ENCODE measurements around the gene AFAP1.
A peak's percentile ranks its signal among the peaks of the same experiment; 100 is the strongest.

The AFAP1 gene

DNA sequence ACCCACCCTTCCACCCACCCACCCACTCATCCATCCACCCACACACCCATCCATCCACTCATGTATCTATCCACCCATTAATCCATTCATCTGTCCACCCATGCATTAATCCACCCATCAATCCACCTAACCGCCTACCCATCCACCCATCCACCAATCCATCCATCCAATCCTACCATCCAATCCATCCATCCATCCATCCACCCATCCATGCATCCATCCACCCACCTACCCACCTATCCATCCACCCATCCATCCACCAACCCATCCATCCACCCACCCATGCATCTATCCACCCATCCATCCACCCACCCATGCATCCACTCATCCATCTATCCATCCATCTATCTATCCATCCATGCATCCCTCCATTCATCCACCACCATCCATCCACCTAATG is 34.8 kb upstream of the AFAP1 start:
- H3K27ac Mint-ChIP-seq: no peak overlapping the region
- no peaks in the 10 kb centered on the region for H3K36me3 Mint-ChIP-seq
- peaks cover 17% of the 10 kb centered on the region for H3K4me1 Mint-ChIP-seq (ENCODE audit: low read depth)
- H3K9me3 Mint-ChIP-seq (ENCODE audit: low read depth): no peaks in the 10 kb centered on the region
- H3K27me3 Mint-ChIP-seq: no peaks in the 10 kb centered on the region
- H3K4me3 Mint-ChIP-seq: no peak overlapping the region

DNA sequence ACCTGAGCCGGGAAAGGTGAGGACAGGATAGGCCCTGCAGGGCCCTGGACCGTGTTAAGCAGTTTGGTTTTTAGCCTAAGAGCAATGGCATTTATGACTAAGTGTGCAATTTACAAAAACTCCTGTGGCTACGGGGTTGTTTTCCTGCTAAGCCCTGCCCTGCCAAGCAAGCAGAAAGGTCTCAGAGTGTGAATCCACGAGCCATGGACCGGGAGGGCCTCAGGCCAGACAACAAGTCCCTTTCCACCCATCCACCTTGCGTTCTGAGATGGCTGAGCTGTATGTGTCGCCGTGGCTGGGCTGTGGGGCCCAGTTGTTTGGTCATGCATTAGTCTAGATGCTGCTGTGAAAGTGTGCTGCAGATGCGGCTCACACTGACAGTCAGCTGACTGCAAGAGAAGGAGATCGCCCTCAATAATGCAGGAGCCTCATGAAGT is 33.9 kb upstream of the AFAP1 start:
- no peaks in the 10 kb centered on the region for H3K9me3 Mint-ChIP-seq (ENCODE audit: low read depth)
- H3K4me1 Mint-ChIP-seq (ENCODE audit: low read depth): peaks cover 21% of the 10 kb centered on the region
- H3K27me3 Mint-ChIP-seq: no peaks in the 10 kb centered on the region
- H3K36me3 Mint-ChIP-seq: no peaks in the 10 kb centered on the region
- no peak overlapping the region for H3K4me3 Mint-ChIP-seq
- no peak overlapping the region for H3K27ac Mint-ChIP-seq

DNA sequence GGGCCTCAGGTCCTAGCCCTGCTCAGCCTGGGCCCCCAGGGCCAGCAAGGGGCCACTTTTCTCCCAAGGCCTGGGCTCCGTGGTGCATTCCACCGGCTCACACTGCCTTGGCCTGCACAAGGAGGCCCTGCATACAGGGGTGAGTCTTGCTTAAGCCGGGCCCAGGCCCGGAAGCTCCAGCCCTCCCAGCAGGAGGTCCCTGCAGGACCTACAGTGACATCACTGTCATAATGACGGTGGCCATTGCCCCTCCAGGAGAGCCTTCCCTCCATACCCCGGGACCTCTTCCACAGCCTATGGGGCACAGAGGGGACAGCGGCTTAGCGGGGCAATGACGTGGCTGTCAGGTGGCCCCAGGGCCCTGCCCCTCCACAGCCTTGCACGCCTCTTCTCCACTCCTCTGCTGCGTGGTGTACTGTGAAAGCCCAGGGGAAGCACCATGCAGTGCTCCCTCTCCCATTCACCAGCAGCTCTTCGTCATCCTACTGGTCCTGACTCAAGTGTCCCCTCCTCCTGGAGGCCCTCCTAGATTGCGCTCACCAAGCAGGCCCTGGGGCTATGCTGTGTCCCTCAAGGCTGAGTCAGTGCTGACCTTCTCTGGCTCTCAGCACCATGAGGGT is 32.3 kb upstream of the AFAP1 start:
- H3K27me3 Mint-ChIP-seq: no peaks in the 10 kb centered on the region
- no peaks in the 10 kb centered on the region for H3K9me3 Mint-ChIP-seq (ENCODE audit: low read depth)
- H3K4me1 Mint-ChIP-seq (ENCODE audit: low read depth): peaks cover 25% of the 10 kb centered on the region
- H3K27ac Mint-ChIP-seq: peak overlapping the region; percentile 22
- no peaks in the 10 kb centered on the region for H3K36me3 Mint-ChIP-seq
- no peak overlapping the region for H3K4me3 Mint-ChIP-seq

DNA sequence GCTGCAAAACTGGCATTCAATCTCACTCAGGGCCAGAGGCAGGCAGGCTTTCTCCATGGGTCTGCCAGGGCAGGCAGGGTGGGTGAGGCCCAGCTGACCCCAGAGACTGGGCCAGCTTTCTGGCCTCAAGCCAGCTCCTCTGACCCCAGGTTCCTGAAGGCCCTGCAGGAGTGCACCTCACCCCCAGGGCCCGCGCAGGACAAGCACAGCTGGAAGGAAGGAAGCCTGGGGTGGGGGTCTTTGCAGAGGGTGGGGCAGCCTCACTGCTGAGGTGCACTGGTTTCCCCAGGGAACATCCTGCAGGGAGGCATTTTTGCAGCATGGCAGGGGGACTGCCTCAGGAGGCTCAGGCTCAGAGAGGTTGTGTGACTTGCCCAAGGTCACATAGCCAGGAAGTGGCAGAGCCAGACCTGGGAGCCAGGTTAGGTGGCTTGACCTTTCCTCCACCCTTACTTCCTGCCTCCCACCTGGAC is 31.5 kb upstream of the AFAP1 start:
- H3K4me3 Mint-ChIP-seq: peak overlapping the region; percentile 82
- H3K4me1 Mint-ChIP-seq (ENCODE audit: low read depth): peaks cover 25% of the 10 kb centered on the region
- peak overlapping the region; percentile 58 for H3K27ac Mint-ChIP-seq
- H3K9me3 Mint-ChIP-seq (ENCODE audit: low read depth): no peaks in the 10 kb centered on the region
- H3K27me3 Mint-ChIP-seq: no peaks in the 10 kb centered on the region
- no peaks in the 10 kb centered on the region for H3K36me3 Mint-ChIP-seq

DNA sequence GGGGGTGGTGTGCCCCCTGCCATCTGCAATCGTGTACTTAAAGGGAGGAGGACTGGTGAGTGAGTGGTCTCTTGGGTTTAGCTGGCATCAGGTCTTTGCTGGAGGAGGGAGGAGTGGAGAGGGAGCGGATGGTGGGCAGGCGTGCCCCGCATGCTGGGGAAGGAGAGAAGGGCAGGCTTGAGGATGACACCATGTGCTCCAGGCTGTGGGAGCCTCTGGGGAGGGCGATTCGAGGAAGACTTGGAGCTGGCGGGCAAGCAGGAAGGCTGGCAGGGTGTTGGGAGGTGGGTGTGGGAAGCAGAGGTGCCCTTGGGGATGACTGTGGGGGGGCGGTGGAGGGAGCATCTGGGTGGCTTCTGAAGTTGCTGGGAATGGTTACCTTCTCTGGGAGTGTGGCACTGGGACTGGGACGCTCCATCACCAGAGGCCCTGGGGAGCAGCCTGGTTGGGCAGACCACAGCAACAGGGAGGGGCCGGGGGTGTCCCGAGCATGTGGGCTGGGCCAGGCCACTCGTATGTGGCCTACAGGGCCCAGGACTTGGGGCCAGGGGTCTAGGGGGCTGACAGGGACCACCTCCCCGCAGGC is 30.8 kb upstream of the AFAP1 start:
- H3K27ac Mint-ChIP-seq: peak overlapping the region; percentile 91
- H3K36me3 Mint-ChIP-seq: no peaks in the 10 kb centered on the region
- H3K27me3 Mint-ChIP-seq: no peaks in the 10 kb centered on the region
- H3K4me1 Mint-ChIP-seq (ENCODE audit: low read depth): peaks cover 25% of the 10 kb centered on the region
- peak overlapping the region; percentile 82 for H3K4me3 Mint-ChIP-seq
- no peaks in the 10 kb centered on the region for H3K9me3 Mint-ChIP-seq (ENCODE audit: low read depth)

DNA sequence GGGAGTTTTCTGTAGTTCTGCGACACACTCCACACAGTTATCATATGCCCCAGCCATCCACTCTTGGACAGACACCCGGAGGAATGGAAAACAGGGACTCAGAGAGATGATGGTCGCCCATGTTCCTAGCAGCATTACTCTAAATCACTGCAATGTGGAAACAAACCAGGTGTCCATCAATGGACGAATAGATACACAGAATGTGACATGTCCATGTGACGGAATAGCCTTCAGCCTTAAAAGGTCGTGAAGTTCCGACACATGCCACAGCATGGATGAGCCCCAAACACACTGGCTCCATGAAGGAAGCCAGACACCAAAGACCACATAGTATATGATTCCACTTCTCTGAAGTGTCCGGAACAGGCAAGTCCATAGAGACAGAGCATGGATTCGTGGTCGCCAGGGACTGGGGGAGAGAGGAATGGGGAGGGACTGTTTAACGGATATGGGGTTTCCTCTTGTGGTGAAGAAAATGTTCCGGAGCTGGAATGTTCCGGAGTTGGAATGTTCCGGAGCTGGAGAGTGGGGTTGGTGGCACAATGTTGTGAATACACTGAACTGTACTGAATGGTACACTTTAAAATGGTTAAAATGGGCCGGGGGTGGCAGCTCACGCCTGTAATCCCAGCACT is 28.7 kb upstream of the AFAP1 start:
- H3K4me1 Mint-ChIP-seq (ENCODE audit: low read depth): peaks cover 38% of the 10 kb centered on the region

DNA sequence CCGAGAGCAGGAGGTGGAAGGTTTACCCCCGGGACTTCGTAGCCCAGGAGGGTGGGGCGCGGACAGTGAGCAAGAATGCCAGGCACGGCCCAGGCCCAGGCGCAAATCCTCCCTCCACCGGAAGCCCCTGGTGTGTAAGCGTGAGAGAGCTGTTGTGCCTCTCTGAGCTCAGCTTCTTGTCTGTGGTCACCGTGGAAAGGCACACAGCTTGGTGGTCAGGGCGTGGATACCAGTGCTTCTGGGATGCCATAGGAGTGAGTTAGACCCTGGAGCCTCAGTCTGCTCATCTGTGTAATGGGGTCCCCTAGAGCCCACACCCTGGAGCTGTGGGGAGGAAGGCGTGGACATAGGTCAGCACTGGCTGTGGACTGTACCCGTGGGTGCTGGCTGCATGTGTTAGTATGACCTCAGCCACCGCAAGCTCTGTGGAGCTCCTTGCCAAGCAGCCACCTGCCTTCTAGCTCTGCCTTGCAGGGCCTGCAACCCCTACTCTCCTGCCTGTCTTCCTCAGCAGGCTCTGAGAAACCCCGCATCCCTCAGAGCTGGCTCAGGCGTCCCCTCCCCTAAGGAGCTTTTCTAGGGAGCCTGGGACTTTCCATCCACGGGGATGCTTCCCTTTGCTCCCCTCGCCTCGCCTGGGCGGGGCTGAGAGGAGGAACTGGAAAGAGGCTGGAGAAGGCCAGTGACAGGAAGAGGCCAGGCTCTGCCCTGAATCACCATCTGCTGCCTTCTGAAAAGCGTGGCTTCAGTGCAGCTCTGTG is 28.0 kb upstream of the AFAP1 start:
- no peak overlapping the region for H3K4me3 Mint-ChIP-seq
- no peaks in the 10 kb centered on the region for H3K36me3 Mint-ChIP-seq
- peaks cover 39% of the 10 kb centered on the region for H3K4me1 Mint-ChIP-seq (ENCODE audit: low read depth)
- H3K9me3 Mint-ChIP-seq (ENCODE audit: low read depth): no peaks in the 10 kb centered on the region
- H3K27me3 Mint-ChIP-seq: no peaks in the 10 kb centered on the region
- no peak overlapping the region for H3K27ac Mint-ChIP-seq

More for the DNA sequence above, 28.7 kb upstream of the AFAP1 start:
- H3K27me3 Mint-ChIP-seq: no peaks in the 10 kb centered on the region
- H3K9me3 Mint-ChIP-seq (ENCODE audit: low read depth): no peaks in the 10 kb centered on the region
- H3K27ac Mint-ChIP-seq: no peak overlapping the region
- H3K36me3 Mint-ChIP-seq: no peaks in the 10 kb centered on the region
- no peak overlapping the region for H3K4me3 Mint-ChIP-seq

DNA sequence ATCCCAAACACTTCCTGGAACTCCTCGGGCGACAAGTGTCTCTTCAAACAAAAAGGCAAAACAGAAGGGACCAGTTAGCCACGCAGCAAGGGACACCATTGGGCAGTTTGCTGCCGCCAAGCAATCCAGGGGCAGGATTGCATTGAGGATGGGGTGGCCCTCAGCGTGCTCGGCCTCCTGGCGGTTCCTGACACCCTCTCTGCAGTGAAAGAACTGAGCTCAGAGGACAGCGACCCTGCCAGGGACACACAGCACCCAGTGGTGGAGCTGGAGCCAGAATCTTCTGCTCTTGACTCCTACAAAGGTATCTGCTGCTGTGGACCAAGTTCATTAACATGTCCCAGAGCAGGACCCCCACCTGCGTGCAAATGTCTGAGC is 27.4 kb upstream of the AFAP1 start:
- Mint-ChIP-seq H3K4me1 (ENCODE audit: low read depth) (peaks cover 36% of the 10 kb centered on the region), H3K27ac (no peak overlapping the region)

DNA sequence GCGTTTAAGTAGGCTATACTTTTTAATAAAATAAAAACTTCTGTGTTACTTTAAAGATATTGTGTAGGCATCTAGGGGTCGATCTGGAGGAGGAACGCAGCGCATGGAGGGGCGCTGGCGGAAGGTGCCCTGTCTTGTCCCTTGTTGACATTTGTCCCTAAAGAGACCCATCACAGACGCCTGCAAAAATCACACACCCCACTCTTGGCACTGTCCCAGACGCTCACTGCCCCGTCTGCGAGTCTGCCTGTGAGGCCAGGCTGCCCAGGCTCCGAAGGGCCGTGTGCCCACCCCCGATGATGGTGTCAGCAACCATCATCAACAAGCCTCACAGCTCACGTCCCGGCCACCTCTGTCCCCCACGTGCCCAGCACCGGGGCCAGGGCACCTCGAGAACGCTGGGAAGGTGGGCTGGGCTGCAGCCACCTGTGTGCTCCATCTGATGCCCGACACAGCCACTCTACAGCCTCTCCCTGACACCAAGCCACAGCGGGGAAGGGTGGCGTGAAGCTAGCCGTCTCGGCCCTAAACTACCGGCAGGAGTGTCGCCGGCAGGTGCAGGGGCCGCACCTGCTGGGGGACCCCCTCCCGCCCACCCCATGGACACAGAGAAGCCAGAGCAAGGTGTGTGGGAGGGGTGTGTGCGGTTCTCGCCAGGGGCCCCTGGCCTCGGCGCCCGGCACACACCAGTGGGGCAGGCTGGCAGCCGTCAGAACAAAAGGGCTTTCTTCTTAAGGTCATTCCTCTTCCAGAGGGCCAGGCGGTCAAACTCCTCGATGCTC is 26.8 kb upstream of the AFAP1 start:
- H3K27me3 Mint-ChIP-seq: no peaks in the 10 kb centered on the region
- peaks cover 36% of the 10 kb centered on the region for H3K4me1 Mint-ChIP-seq (ENCODE audit: low read depth)
- no peak overlapping the region for H3K27ac Mint-ChIP-seq
- H3K9me3 Mint-ChIP-seq (ENCODE audit: low read depth): no peaks in the 10 kb centered on the region
- H3K4me3 Mint-ChIP-seq: no peak overlapping the region
- no peaks in the 10 kb centered on the region for H3K36me3 Mint-ChIP-seq

More for the DNA sequence above, 27.4 kb upstream of the AFAP1 start:
- H3K9me3 Mint-ChIP-seq (ENCODE audit: low read depth): no peaks in the 10 kb centered on the region
- H3K4me3 Mint-ChIP-seq: no peak overlapping the region
- no peaks in the 10 kb centered on the region for H3K36me3 Mint-ChIP-seq
- no peaks in the 10 kb centered on the region for H3K27me3 Mint-ChIP-seq

DNA sequence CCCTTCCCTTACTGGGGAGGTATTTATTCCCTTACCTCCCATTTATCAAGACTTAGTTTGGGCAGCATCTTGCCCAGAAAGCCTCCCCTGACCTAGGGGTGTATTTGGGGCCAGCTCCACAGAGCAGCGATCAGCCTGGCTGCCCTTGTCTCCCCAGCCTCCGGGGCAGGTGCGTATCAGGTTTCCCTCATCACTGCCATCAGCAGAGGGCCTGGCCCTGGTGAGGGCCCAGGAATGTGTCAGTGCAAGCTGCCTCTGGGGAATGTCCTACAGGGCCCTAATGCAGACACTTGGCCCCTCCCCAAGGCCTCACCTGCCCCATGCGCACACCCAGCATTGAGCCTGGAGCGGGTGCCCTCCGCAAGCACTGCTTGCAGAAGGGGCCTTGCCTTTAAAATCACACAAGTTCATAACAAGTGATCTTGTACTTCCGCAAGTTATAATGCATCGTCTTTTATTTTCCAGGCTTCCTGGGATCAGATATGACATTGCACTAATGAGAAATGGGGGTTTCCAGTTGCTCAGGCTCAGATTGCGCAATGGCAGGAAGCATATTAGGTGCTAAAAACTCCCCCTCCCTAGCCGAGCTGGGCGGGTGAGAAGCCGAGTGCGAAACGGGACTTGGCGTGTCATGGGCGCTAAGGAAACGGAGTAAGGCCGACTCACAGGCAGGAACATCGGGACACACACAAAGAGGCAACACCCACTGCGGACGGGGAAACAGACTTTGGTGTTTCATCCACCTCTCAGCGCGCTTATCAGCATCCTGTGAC is 25.4 kb upstream of the AFAP1 start:
- no peak overlapping the region for H3K27ac Mint-ChIP-seq
- no peaks in the 10 kb centered on the region for H3K36me3 Mint-ChIP-seq
- H3K4me3 Mint-ChIP-seq: no peak overlapping the region

DNA sequence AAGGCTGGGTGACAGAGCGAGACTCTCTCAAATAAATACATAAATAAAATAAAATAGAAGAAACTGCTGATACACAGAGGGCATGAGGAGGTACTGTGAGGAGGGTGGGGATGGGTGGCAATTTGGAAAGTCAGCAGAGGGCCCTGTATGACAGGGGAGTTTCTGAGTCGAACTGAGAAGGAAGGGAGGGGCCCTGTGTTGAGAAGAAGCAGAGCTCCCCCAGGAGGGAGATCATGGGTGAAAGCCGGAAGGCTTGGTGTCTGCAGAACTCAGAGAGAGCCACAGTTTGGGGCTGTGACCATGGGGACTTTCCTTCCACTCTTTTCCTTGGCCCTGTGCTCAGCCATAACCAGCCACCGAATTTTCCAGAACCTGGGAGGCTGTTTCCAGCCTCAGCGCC is 24.8 kb upstream of the AFAP1 start:
- Mint-ChIP-seq H3K27me3 (no peaks in the 10 kb centered on the region), H3K36me3 (no peaks in the 10 kb centered on the region), H3K4me1 (ENCODE audit: low read depth) (peaks cover 36% of the 10 kb centered on the region), H3K27ac (no peak overlapping the region), H3K4me3 (no peak overlapping the region), H3K9me3 (ENCODE audit: low read depth) (no peaks in the 10 kb centered on the region)

More for the DNA sequence above, 25.4 kb upstream of the AFAP1 start:
- Mint-ChIP-seq H3K9me3 (ENCODE audit: low read depth) (no peaks in the 10 kb centered on the region), H3K4me1 (ENCODE audit: low read depth) (peaks cover 42% of the 10 kb centered on the region), H3K27me3 (no peaks in the 10 kb centered on the region)

DNA sequence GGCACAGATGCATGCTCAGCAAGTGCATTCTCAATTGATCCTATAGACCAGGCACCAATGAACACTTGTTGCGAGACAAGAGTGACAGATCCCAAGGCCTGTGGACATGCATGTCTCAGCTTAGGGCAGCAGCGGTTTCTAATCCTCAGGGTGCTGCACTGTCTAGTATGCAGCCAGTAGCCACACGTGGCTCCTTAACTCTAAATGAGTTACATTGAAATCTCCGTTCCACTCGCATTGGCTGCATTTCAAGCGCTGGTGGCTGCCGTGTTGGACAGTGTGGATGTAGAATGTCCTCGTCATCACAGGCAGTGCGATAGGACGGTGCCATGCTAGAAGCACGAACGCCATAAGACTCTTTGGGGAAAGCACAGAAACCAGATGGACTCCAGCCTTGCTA is 24.0 kb upstream of the AFAP1 start:
- H3K27me3 Mint-ChIP-seq: no peaks in the 10 kb centered on the region
- H3K36me3 Mint-ChIP-seq: no peaks in the 10 kb centered on the region
- no peaks in the 10 kb centered on the region for H3K9me3 Mint-ChIP-seq (ENCODE audit: low read depth)
- H3K27ac Mint-ChIP-seq: no peak overlapping the region
- H3K4me1 Mint-ChIP-seq (ENCODE audit: low read depth): peaks cover 34% of the 10 kb centered on the region
- H3K4me3 Mint-ChIP-seq: no peak overlapping the region

DNA sequence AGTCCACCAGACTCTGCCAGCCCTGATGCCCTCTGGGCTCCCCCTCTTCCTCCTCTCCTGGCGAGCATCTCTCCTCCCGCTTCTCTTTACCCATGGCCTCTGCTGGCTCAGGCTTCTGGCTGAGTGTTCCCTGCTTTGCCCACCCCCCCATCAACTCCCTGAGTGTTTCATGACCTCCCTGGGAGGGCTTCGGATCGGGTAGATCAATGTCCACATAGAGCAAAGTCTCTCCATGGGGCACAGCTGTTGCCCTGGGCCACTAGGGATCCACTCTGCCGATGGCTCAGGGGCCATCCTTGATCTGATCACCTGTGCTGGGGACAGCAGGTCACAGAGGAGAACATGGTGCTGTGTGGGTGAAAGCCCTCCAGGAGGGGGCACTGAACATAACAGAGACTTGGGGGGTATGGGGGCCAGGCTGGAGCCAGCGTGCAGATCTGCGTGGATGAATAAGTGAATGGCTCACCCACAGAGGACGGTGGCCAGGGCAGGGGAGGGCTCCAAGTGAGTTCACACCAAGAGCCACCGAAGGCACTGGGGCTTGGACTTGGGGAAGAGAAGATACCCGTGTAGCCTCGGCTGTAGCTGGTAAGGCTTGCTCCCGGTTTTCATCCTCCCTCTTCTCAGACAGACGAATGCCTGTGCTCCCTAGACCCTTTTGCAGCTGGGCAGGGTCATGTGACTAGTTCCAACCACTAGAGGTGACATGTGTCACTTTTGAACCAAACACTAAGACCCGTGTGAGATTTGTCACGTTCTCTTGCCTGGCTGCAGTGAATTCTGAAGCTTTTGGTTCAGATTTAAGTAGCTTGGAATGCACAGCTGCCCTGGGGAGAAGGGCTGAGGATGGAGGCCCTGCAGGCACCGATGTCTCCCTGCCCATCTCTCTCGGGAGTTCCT is 23.2 kb upstream of the AFAP1 start:
- Mint-ChIP-seq H3K27me3 (no peaks in the 10 kb centered on the region), H3K27ac (no peak overlapping the region), H3K4me3 (no peak overlapping the region), H3K4me1 (ENCODE audit: low read depth) (peaks cover 31% of the 10 kb centered on the region), H3K36me3 (no peaks in the 10 kb centered on the region), H3K9me3 (ENCODE audit: low read depth) (no peaks in the 10 kb centered on the region)

Measured in activated naive CD8-positive, alpha-beta T cell (primary cell).